ENCODE measurements around the gene GPC6. TPM values are rescaled to one million over a fixed set of nuclear protein-coding genes. Genes with fewer than 3 reads are reported as not detected.

GPC6 gene
- polyA plus RNA-seq, 10 donors, result 8.0 to 21.9 (median 15.3) TPM

DNA sequence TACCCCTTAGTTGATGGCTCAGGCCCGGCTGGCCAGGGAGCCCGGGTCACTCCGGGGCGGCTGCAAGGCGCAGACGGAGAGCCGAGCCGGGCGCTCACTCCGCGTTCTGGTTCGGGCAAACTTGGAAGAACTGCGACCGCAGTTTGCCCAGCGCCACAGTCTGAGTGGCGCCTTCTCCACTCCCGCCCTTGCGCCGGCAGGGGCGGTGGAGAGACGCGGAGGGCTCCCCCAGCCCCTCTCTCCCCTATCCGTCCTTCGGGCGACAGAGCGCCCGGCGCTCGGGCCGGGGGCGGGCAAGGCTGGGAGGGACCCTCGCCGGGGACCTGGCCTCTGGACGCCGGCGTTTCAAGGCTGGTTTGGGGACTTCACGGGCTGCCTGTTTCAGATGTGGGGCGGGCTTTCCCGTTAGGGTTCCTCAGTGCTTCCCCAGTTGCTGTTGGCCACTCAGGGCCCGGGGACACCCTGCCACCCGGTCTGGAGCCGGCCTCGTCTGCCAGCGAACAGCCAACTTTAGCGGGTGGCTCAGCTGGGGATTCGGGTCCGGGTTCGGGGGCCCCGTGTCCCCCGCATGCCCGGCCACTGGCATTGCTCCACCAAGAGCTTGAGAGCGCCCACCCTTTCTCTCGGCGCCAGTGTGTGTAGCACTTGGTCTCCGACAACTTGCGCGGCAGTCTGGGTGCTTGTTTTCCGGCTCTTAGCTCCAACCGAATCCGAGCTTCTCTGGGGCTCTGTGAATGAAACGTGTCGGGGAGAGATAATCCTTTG is 1.5 kb downstream of the GPC6 start:
- DNase-seq, result peak; percentile 90 to 96 (median 91)

DNA sequence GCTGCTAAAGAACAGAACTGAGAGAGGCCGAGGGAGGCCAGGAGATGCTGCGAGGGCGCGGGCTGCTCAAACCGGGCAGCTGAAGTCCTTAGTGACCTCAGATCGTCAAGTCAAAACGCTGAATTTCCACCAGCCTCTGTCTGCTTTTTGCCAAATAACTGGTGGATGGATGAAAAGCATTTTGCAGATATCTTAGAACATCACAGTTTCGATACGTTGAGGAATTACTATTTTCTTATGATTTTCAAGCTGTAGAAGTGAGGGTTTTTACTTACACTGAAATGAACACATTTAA is 2.0 kb downstream of the GPC6 start:
- no peak for DNase-seq

GRCh38 chr13:93230261-93230855 is 3.8 kb downstream of the GPC6 start:
- DNase-seq, result peak in 1 of 3 donors; percentile 40

DNA sequence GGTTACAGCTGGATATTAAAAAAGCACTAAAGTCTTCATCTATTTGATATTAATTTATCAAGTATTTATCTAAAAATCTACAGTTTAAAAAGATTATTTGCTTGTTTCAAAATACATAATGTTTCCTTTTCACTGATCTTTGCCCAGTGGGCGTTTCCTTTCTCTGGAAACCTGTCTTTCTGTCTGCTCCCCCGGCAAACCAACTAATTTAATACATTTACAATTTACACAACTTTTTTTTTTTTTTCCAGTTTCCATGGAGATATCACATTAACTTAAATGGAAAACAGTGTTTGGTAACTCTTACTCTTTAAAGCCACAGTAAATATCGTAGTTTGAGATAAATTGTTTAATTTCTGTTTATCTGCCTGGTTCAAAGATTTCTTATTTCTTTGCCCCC is 5.3 kb downstream of the GPC6 start:
- DNase-seq, result no peak

DNA sequence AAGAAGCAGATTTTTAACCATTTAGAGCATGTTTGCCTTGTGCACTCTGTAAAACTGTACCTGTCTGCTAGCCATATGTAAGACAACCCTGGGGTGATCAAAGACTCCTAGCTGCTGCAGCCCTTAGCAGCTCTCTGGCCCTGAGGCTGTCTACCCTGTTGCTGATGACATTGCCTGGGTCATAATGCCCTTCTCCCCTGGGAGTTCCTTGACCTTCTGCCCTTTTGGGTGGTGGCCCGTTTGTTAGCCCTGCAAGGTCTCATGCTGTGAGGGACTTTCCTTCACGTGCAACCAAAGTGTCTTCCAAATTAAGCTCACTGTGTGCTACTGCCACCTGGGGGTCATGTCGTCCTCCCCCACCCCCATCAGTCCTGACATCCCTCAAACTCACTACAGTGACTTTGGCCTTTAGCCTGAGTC is 7.4 kb downstream of the GPC6 start:
- DNase-seq, result no peak

GRCh38 chr13:93234459-93234858 is 7.9 kb downstream of the GPC6 start:
- no peak for DNase-seq

DNA sequence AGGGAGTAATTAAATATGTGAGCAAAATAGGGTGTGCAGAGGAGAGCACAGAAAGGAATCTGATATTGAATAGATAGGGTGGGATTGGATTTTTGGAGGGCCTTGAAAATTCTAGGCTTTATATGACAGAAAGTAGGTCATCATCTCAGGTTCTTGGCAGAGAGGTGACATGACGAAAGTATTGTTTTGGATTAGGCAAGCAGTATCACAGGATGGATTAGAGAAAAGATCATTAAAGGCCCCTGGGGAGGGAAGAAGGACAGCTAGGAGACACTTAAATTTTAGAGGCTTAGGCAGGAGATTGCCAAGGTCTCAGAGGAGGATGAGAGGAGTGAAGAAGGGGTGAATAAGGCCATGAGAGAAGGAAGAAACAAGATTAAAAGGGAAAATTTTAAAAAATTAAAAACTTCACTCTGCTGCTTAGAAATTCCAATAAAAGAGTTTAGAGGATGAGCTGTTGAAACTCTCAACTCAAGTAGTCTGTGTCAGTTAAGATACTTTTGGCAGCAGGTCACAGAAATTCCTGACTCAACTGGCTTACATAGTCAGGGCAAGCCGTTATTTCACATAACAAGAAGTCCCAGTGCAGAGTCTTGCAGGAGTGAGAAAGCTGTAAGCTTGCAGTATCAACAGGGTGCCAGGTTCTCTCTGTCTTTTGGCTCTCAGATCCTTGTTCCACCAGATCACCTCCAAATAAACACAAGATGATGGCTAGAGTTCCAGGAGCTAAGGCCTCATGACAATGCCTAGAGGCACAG is 8.8 kb downstream of the GPC6 start:
- peak in 1 of 3 donors; percentile 38 for DNase-seq

DNA sequence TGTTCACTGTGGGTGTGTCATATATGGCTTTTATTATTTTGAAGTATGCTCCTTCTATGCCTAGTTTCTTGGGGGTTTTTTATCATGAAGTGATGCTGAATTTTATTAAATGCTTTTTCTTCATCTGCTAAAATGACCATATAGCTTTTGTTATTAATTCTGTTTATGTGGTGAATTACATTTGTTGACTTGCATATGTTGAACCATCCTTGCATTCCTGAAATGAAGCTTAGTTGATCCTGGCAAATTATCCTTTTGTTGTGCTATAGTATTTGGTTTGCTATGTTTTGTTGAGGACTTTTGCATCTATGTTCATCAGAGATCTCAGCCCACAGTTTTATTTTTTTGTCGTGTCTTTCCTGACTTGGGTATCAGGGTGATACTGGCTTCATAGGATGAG is 12.1 kb downstream of the GPC6 start:
- DNase-seq, result no peak

DNA sequence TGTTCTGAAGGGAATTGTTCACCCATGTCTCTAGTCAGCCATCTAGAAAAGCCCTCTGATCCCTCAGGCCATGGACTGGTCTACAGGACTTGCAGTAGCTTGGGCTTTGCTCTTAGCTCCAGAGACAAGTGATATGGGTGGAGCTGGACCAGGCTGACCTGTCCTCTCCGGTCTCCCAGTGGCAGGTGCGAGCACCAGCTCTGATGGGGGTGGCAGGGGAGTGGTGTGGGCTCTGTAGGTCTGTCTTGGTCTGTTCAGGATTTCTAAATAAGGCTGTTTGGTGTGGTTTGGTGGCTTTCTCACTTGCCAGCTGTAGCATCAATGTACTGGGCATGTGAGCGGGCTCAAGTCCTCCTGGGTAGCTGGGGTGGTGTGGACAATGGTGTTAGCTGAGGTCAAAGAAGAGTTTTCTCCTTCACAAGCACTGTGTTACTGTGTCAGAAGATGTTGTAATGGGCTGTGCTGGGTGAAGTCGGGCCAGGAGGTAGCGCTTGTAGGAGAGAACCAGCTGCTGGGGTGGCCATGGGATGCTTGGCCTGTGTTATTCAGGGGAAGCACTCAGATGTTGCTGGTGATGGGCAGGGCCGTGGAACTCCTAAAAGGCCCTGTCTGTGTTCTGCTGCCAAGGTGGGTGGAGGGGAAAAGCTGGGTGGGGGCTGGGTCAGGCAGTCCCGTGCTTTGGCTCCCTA is 16.9 kb downstream of the GPC6 start:
- DNase-seq, result no peak

- DNase-seq, result peak in 2 of 3 donors; percentile 29 to 36
These were observed 17.7 kb downstream of the GPC6 start for GRCh38 chr13:93244141-93244917.

DNA sequence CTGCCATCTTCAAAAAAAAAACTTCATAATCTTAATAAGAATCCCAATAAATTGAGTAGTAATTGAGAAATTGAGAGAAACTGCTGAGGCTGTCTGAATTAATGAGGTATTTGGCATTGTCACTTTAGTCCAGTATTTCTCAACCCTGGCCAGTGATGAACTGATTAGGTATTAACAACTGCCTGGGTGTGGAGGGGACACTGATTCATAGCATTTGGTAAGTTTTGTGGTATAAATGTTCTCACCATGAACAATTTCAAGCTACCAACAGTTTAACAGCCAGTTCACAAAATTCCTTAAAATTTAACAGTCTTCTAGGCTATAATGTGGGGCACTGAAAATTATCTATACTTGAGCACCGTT is 18.3 kb downstream of the GPC6 start:
- DNase-seq, result peak in 1 of 3 donors; percentile 32

GRCh38 chr13:93246069-93246468 is 19.5 kb downstream of the GPC6 start:
- no peak for DNase-seq

DNA sequence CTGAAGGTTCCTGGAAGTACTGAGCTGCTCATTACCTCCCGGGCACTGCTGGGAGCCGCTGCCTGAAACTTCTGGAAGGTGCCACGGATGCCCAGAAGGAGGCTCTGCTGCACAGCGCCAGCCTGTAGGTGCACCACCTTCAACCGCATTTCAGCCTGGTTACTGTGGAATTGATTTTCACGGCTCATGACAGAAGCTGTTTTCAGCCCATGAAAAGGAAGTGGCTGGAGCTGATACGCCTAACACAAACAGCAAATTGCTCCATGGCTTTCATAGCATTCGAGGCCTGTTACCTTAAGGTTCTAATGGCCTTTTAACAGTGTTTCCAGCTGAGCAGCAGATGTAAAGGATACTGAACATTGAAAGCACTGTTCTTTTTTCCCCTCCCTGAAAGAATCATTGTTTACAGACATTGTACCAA is 22.0 kb downstream of the GPC6 start:
- DNase-seq, result no peak

- DNase-seq, result peak in 2 of 3 donors; percentile 27 to 68
These were observed 23.0 kb downstream of the GPC6 start for GRCh38 chr13:93249364-93250306.

DNA sequence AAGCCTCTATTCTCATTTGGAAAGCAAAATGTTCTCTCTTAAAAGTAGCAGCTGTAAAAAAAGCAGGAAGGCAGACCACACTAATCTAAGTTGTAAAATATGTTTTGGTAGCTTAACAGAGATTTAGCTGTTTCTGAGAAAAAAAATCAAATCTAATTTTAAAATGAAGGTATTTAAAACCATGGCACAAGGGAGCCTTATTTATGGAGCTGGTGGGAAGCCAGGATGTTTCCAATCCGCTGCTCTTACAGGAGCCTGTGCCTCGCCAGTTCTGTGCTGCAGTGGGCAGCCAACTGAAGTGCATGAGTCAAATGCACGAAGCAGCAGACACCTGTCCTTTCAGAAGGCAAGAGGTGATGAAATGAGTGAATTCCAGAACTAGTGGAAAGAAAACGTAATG is 28.2 kb downstream of the GPC6 start:
- DNase-seq, result no peak

- no peak for DNase-seq
These were observed 30.4 kb downstream of the GPC6 start for GRCh38 chr13:93256998-93257397.

DNA sequence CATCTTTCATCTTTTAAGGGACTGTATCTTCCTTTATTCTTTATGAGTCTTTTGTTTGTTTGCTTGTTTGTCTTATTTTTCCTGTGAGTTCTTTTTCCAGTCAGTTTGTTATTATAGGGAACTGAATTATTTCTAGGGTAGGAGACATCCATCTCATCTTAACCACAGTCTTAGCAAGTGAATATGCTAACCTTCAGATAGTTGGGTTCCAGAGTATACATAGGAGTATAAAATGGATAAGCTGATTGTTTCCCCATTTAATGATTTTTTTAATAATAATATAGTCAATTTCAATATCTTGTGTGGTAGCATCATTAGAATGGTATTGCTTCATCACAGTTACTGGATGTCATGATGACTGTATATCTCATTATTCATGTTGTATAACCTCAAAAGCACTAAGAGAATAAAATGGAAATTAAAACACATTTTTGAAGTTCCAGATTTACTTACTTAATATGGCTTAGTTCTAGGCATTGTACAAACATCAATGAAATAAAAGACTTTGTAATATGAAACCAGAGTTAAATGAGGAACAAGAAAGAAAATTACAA is 33.0 kb downstream of the GPC6 start:
- DNase-seq, result no peak

- DNase-seq, result no peak
These were observed 34.0 kb downstream of the GPC6 start for GRCh38 chr13:93260591-93260990.

DNA sequence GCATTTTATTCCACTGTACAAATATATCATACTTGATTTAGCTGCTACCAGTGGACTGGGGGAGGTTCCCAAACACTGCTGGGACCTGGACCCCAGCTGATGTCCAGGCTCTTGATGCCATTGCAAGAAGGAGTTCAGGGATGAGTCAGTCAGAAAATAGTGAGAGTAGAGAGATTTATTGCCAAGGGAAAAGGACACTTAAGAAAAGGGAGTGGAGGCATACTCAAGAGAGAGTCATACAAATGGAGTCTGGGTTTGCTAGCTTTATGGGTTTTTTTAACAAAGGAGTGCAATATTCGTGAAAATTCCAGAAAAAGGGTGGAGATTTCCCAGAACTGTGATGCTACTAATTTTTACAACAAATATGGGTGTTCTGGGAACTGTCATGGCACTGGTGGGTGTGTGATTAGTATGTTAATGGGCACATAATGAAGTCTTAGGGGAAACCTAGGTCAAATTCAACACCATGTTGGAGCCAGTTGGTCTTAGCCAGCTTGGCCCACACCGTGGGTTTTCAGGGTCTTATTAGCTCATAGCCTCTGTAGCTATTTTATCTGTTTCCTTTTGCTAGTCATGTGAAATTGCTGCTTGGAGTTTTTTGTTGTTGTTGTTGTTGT is 36.2 kb downstream of the GPC6 start:
- no peak for DNase-seq

- DNase-seq, result no peak
These were observed 38.3 kb downstream of the GPC6 start for GRCh38 chr13:93264876-93265275.
